Measurements from ENCODE around the gene TULP1. TPM values are rescaled to one million over a fixed set of nuclear protein-coding genes. Genes with fewer than 3 reads are reported as not detected.

TULP1 gene
- total RNA-seq, 1 experiment from 2014 or later: not detected

DNA sequence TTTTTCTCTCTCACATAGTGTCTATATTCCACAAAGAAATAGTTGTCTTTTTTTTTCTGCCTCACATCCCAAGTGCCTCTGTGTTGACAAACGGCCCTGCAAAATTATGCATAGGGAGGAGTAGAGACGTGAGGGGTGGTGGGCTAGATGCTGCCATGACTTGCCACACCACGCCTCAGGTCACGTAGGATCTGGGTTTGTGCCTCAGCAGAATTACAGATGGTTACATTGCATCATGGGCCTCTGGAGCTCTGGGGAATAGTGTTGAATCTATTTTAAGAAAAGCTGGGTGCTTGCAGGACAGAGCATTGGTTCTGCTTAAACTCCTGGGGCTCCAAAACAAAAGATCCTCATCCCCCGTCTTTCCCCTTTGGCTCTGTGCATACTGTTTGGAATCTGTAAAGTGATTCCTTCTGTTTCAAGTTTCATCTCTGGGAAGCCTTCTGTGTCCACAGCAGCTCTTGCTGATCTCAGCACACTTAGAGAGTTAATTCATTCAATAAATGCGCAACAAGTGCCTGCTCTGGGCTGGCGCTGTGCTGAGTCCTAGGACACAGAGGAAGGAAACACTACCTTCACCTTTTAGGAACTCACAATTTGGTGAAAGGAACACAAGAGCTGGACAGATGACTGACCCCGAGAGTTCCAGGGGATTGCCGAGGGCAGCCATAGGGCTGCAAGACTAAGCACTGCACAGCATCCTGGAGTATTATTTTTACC lies 58.1 kb downstream of the TULP1 start:
- Histone ChIP-seq H3T11ph (ENCODE audit: low read length) (no peak overlapping the region), H3K23me2 (ENCODE audit: insufficient read length, low read depth, low read length, poor library complexity, severe bottlenecking) (peaks cover 5% of the 10 kb centered on the region), H3K9ac (ENCODE audit: extremely low read depth, insufficient read length, low read length) (no peak overlapping the region), H2AK5ac (ENCODE audit: insufficient read length, low read length) (no peak overlapping the region), H3K79me1 (ENCODE audit: insufficient read depth, low read depth, low read length, poor library complexity, severe bottlenecking) (no peaks in the 10 kb centered on the region), H2BK12ac (ENCODE audit: insufficient read length, low read depth, low read length) (no peak overlapping the region), H4K8ac (replicated peaks; ENCODE audit: insufficient read length, low read depth, low read length) (no peak overlapping the region), H3K4ac (ENCODE audit: low read depth, low read length) (no peak overlapping the region), H3K4me2 (ENCODE audit: insufficient read depth, insufficient read length, low read length) (no peak overlapping the region), H4K20me1 (ENCODE audit: control insufficient read depth, insufficient read depth, insufficient read length) (no peaks in the 10 kb centered on the region), H2AFZ (ENCODE audit: low read length) (no peak overlapping the region), H3K23ac (ENCODE audit: insufficient read length, low read depth, low read length) (no peak overlapping the region), H3K4me1 (ENCODE audit: insufficient read depth, low read length) (0 out of 2 replicates have a peak, but pooled peaks cover 7% of the 10 kb centered on the region), H3K56ac (ENCODE audit: insufficient read length, low read depth, low read length) (no peak overlapping the region), H2BK20ac (ENCODE audit: low read depth, low read length, poor library complexity, severe bottlenecking) (no peak overlapping the region), H3K9me3 (ENCODE audit: control insufficient read depth, low read depth, low read length) (no peaks in the 10 kb centered on the region), H4K5ac (ENCODE audit: insufficient read length, low read depth, low read length) (no peak overlapping the region), H3K79me2 (ENCODE audit: insufficient read depth, low read length) (no peaks in the 10 kb centered on the region), H3K27ac (ENCODE audit: insufficient read length, low read depth, low read length) (no peak overlapping the region), H3K18ac (ENCODE audit: insufficient read length, low read depth, low read length) (no peak overlapping the region), H3K14ac (ENCODE audit: insufficient read depth, low read length) (no peak overlapping the region), H2BK120ac (ENCODE audit: low read depth, low read length, poor library complexity, severe bottlenecking) (no peak overlapping the region), H2BK15ac (ENCODE audit: low read depth, low read length) (no peak overlapping the region), H3K27me3 (ENCODE audit: insufficient read depth, low read length) (no peaks in the 10 kb centered on the region), H2BK5ac (ENCODE audit: insufficient read length, low read length) (no peak overlapping the region), H4K91ac (ENCODE audit: insufficient read length, low read depth, low read length) (no peak overlapping the region)
- peak overlapping the region; percentile 3 to 64 for H3K4me3 Mint-ChIP-seq
- H3K4me1 Mint-ChIP-seq: peaks cover 28 to 49% of the 10 kb centered on the region in 2 experiments
- DNase-seq: no peak
- peaks cover 16 to 26% (median 24%) of the 10 kb centered on the region in 3 experiments for H3K36me3 Mint-ChIP-seq (ENCODE audit: insufficient read depth in 1 of 3, low read depth in 3 of 3)
- H3K27me3 Mint-ChIP-seq (ENCODE audit: low read depth): peaks cover 17% of the 10 kb centered on the region
- H3K9me3 Mint-ChIP-seq: no peaks in the 10 kb centered on the region
- peak overlapping the region in 2 of 3 experiments; percentile 86 to 87; a peak in 3 of 7 replicates for H3K27ac Mint-ChIP-seq
- TF ChIP-seq, protein P1, sequence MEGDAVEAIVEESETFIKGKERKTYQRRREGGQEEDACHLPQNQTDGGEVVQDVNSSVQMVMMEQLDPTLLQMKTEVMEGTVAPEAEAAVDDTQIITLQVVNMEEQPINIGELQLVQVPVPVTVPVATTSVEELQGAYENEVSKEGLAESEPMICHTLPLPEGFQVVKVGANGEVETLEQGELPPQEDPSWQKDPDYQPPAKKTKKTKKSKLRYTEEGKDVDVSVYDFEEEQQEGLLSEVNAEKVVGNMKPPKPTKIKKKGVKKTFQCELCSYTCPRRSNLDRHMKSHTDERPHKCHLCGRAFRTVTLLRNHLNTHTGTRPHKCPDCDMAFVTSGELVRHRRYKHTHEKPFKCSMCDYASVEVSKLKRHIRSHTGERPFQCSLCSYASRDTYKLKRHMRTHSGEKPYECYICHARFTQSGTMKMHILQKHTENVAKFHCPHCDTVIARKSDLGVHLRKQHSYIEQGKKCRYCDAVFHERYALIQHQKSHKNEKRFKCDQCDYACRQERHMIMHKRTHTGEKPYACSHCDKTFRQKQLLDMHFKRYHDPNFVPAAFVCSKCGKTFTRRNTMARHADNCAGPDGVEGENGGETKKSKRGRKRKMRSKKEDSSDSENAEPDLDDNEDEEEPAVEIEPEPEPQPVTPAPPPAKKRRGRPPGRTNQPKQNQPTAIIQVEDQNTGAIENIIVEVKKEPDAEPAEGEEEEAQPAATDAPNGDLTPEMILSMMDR (conservative IDR thresholded peaks at IDR 0.05): no peak
- no CpG with 5 or more reads among the region's 9 CpGs for WGBS (ENCODE audit: extremely low coverage, insufficient read length, low lambda C conversion rate)
